ENCODE measurements around the gene KCNK10. TPM values are rescaled to one million over a fixed set of nuclear protein-coding genes. Genes with fewer than 3 reads are reported as not detected.

KCNK10 gene
- total RNA-seq, 6 donors from 2014 or later: 0.13 to 0.30 TPM; not detected in 4

DNA sequence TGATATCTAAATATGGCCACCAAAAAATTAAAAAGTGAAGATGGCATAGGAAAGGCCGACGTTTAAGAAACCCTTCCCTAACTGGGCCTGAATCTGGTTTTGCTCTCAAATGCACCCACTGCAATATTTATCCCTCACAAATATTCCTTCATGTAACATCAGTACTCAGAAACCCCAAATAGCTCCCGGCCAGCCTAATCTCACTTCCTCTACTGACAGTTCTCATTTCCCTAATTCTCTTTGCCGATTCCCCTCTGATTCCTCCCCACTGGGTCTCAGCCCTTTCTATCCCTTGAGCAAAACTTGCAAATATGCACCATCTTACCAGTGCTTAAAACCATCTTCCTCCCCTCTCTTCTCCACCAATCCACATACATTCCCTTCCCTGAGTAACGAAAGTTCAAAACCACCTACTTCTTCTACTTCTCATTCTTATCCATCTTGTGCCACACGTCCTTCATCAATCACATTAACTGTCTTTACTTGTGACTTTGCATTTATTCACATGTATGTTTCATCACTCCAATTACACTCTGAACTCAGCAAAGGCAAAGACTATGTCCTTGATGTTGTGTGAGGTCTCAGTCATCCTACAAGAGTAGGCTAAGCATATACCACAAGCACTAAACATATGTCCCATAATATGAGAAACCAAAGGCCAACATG is 23.1 kb downstream of the KCNK10 start:
- no peak overlapping the region for H3K4me3 ChIP-seq
- no peaks in the 10 kb centered on the region for H3K27me3 ChIP-seq
- ATAC-seq (ENCODE audit: low FRiP score in 2 of 2): peak in 1 of 2 donors; percentile 71
- TF ChIP-seq, protein P1, sequence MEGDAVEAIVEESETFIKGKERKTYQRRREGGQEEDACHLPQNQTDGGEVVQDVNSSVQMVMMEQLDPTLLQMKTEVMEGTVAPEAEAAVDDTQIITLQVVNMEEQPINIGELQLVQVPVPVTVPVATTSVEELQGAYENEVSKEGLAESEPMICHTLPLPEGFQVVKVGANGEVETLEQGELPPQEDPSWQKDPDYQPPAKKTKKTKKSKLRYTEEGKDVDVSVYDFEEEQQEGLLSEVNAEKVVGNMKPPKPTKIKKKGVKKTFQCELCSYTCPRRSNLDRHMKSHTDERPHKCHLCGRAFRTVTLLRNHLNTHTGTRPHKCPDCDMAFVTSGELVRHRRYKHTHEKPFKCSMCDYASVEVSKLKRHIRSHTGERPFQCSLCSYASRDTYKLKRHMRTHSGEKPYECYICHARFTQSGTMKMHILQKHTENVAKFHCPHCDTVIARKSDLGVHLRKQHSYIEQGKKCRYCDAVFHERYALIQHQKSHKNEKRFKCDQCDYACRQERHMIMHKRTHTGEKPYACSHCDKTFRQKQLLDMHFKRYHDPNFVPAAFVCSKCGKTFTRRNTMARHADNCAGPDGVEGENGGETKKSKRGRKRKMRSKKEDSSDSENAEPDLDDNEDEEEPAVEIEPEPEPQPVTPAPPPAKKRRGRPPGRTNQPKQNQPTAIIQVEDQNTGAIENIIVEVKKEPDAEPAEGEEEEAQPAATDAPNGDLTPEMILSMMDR (IDR thresholded peaks at IDR 0.05): no peak
- TF ChIP-seq EP300 (IDR thresholded peaks at IDR 0.05) (no peak), POLR2AphosphoS5 (IDR thresholded peaks at IDR 0.05) (no peak), POLR2A (IDR thresholded peaks at IDR 0.05) (no peak)
- no peaks in the 10 kb centered on the region for H3K36me3 ChIP-seq
- no peak for DNase-seq
- no peak overlapping the region for H3K27ac ChIP-seq
- H3K4me1 ChIP-seq: no peaks in the 10 kb centered on the region
- WGBS, 2 donors: 47 to 55% methylated on average over 6 of the region's 6 CpGs
- no peaks in the 10 kb centered on the region for H3K9me3 ChIP-seq

DNA sequence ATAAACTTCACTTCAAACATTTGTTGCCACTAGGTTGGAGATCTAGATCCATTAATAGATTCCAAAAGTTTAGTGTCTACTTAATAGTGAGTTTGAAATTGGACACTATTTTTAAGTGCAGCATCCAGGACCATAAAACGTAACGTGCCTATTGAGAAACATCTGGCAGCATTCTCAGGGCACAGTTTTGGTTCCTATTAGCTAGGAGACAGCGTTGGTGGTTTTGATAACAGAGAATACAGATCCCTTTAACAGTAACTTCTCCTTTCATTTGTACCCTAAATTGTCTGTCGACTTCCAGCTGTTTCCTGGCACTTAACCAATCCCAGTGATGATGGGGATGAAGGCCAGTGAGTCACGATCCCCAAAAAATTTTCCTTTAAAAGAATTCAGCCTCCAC is 25.8 kb downstream of the KCNK10 start:
- DNase-seq (no peak), ATAC-seq (ENCODE audit: low FRiP score in 2 of 2) (peak in 1 of 2 donors; percentile 29)

DNA sequence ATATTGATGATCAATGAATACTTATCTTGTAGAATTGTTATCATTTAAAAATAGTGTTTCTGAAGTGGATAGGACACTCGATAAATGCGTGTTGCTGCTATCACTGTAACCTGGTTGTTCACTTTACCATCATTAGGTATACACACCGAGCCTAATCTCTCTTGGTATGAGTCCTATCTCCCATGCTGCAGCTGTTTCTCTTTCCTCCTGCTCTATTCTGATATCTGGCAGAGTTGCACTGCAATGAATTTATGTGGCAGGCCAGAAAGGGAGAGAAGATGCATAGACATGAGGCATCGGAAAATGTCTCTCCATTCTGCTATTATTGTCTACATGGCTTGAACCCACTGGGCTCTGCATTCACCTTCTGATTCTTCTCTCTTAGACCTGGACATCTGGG is 26.7 kb downstream of the KCNK10 start:
- no peak for ATAC-seq (ENCODE audit: low FRiP score in 2 of 2)
- Histone ChIP-seq H3K4me1 (no peaks in the 10 kb centered on the region), H3K27ac (no peak overlapping the region), H3K36me3 (no peaks in the 10 kb centered on the region), H3K4me3 (no peak overlapping the region), H3K27me3 (no peaks in the 10 kb centered on the region), H3K9me3 (no peaks in the 10 kb centered on the region)
- TF ChIP-seq POLR2A (IDR thresholded peaks at IDR 0.05) (no peak), POLR2AphosphoS5 (IDR thresholded peaks at IDR 0.05) (no peak), EP300 (IDR thresholded peaks at IDR 0.05) (no peak)
- TF ChIP-seq, protein P1 (IDR thresholded peaks at IDR 0.05): no peak
- WGBS, 2 donors: 75 to 82% methylated on average over 4 of the region's 4 CpGs
- no peak for DNase-seq

More for the DNA sequence above, 25.8 kb downstream of the KCNK10 start:
- Histone ChIP-seq H3K4me1 (no peaks in the 10 kb centered on the region), H3K9me3 (no peaks in the 10 kb centered on the region), H3K27ac (no peak overlapping the region), H3K27me3 (no peaks in the 10 kb centered on the region), H3K4me3 (no peak overlapping the region), H3K36me3 (no peaks in the 10 kb centered on the region)
- TF ChIP-seq, protein P1 (IDR thresholded peaks at IDR 0.05): no peak
- TF ChIP-seq EP300 (IDR thresholded peaks at IDR 0.05) (no peak), POLR2AphosphoS5 (IDR thresholded peaks at IDR 0.05) (no peak), POLR2A (IDR thresholded peaks at IDR 0.05) (no peak)
- 41 to 44% methylated on average over 5 of the region's 5 CpGs for WGBS, 2 donors

DNA sequence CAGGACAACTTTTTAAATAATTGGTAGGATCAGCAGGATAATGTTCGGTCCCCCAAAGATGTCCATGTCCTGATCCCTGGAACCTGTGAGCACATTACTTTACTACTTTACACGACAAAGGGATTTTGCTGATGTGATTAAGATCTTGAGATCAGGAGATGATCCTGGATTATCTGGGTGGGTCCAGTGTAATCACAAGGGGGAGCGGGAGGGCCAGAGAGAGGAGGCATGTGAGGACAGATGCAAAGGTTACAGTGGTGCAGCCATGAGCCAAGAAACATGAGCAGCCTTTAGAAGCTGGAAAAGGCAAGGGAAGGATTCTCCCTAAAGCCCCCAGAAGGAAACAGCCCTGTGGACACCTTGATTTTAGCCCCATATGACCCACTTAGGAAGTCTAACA is 33.1 kb downstream of the KCNK10 start:
- Histone ChIP-seq H3K27ac (no peak overlapping the region), H3K9me3 (no peaks in the 10 kb centered on the region), H3K4me1 (no peaks in the 10 kb centered on the region), H3K4me3 (no peak overlapping the region), H3K27me3 (no peaks in the 10 kb centered on the region), H3K36me3 (no peaks in the 10 kb centered on the region)
- ATAC-seq (ENCODE audit: low FRiP score in 2 of 2): no peak
- 89 to 90% methylated on average over 3 of the region's 3 CpGs for WGBS, 2 donors
- TF ChIP-seq, protein P1 (IDR thresholded peaks at IDR 0.05): no peak
- no peak for TF ChIP-seq POLR2AphosphoS5 (IDR thresholded peaks at IDR 0.05)
- TF ChIP-seq EP300 (IDR thresholded peaks at IDR 0.05): no peak
- no peak for TF ChIP-seq POLR2A (IDR thresholded peaks at IDR 0.05)
- DNase-seq: no peak

DNA sequence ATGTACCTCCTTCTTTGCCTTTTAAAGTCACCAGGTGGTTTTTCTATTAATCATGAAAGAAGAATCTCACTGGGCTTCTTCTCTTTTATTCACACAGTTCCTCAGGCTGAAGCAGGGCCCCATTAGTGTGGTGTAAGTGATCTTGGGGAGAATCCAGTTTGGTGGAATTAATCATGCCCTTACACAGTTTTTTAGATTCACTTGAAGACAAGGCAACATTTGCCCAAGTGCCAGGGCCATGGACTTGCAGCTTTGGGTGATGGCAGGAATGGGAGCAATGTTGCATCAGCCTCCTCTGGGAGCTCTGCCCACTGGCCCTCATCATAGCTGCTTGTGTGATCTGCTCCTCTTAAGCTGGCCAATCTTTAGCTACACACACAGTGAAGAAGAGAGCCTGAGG is 33.8 kb downstream of the KCNK10 start:
- no peak overlapping the region for H3K27ac ChIP-seq
- ATAC-seq (ENCODE audit: low FRiP score in 2 of 2) (no peak), DNase-seq (no peak)

More for the DNA sequence above, 33.8 kb downstream of the KCNK10 start:
- no peak overlapping the region for H3K4me3 ChIP-seq
- H3K36me3 ChIP-seq: no peaks in the 10 kb centered on the region
- no peaks in the 10 kb centered on the region for H3K4me1 ChIP-seq
- no peaks in the 10 kb centered on the region for H3K27me3 ChIP-seq
- TF ChIP-seq POLR2A (IDR thresholded peaks at IDR 0.05) (no peak), EP300 (IDR thresholded peaks at IDR 0.05) (no peak), POLR2AphosphoS5 (IDR thresholded peaks at IDR 0.05) (no peak)
- TF ChIP-seq, protein P1 (IDR thresholded peaks at IDR 0.05): no peak
- H3K9me3 ChIP-seq: no peaks in the 10 kb centered on the region
